Ishikawa (cell line): ENCODE results near the gene FGD5.

ENCODE experiments used
- CEBPB ChIP-seq: IDR thresholded peaks from 2 replicates; pipeline ENCODE4 v1.6.1; 2012
- CREB1 ChIP-seq: IDR thresholded peaks from 2 replicates; pipeline ENCODE4 v1.6.1; 2012; ENCODE audit warnings: low read depth
- EGR1 ChIP-seq: IDR thresholded peaks from 2 replicates; pipeline ENCODE4 v1.6.1; 2012
- EP300 ChIP-seq: IDR thresholded peaks from 2 replicates; pipeline ENCODE4 v1.6.1; 2012; ENCODE audit warnings: borderline replicate concordance
- FOXM1 ChIP-seq: IDR thresholded peaks from 2 replicates; pipeline ENCODE4 v1.6.1; 2012; ENCODE audit warnings: low read depth, borderline replicate concordance
- NFIC ChIP-seq: IDR thresholded peaks from 2 replicates; pipeline ENCODE4 v1.6.1; 2012
- RAD21 ChIP-seq: IDR thresholded peaks from 2 replicates; pipeline ENCODE4 v1.6.1; 2012; ENCODE audit warnings: low read depth
- TAF1 ChIP-seq: IDR thresholded peaks from 2 replicates; pipeline ENCODE4 v1.6.1; 2012; ENCODE audit warnings: low read depth, mild to moderate bottlenecking
- TEAD4 ChIP-seq: IDR thresholded peaks from 2 replicates; pipeline ENCODE4 v1.6.1; 2012
- ZBTB7A ChIP-seq: IDR thresholded peaks from 2 replicates; pipeline ENCODE4 v1.6.1; 2012; ENCODE audit warnings: low read depth
- TF ChIP-seq, protein P1 (sequence below): IDR thresholded peaks from 2 replicates; pipeline ENCODE4 v1.6.1; 2012; ENCODE audit warnings: low read depth, mild to moderate bottlenecking
- TF ChIP-seq, protein P2 (sequence below): IDR thresholded peaks from 2 replicates; pipeline ENCODE4 v1.6.1; 2012
- TF ChIP-seq, protein P3 (sequence below): IDR thresholded peaks from 2 replicates; pipeline ENCODE4 v1.6.1; 2012

DNA sequence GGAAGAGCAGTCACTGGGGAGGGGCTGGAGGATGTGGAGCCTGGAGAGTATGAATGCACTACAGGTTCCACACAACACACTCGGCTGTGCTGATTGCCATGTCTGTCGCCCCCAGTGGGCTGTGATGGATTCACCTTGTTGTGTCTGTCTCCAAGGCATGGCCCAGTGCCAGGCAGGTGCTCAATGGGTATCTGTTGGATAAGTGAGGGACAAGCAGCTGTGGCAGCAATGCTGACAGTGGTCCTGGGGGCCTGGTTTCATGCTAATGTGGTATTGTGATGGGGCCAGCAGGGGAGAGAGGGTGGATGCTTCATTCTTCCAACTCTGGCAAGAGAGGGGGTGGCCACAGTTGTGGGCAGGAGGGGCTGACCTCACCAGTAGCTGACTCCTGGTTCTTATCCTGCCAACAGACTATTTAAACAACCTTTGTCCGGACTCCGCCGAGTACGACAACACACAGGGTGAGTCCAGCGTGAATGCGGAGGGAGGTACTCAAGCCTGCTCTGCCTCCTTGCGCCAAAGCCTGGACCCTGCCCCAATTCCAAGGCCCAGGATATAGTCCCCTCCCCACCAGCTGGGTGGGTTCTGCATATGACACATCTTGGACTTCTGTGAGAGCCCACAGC is 81.3 kb downstream of the FGD5 start:
- TF ChIP-seq, protein P1, sequence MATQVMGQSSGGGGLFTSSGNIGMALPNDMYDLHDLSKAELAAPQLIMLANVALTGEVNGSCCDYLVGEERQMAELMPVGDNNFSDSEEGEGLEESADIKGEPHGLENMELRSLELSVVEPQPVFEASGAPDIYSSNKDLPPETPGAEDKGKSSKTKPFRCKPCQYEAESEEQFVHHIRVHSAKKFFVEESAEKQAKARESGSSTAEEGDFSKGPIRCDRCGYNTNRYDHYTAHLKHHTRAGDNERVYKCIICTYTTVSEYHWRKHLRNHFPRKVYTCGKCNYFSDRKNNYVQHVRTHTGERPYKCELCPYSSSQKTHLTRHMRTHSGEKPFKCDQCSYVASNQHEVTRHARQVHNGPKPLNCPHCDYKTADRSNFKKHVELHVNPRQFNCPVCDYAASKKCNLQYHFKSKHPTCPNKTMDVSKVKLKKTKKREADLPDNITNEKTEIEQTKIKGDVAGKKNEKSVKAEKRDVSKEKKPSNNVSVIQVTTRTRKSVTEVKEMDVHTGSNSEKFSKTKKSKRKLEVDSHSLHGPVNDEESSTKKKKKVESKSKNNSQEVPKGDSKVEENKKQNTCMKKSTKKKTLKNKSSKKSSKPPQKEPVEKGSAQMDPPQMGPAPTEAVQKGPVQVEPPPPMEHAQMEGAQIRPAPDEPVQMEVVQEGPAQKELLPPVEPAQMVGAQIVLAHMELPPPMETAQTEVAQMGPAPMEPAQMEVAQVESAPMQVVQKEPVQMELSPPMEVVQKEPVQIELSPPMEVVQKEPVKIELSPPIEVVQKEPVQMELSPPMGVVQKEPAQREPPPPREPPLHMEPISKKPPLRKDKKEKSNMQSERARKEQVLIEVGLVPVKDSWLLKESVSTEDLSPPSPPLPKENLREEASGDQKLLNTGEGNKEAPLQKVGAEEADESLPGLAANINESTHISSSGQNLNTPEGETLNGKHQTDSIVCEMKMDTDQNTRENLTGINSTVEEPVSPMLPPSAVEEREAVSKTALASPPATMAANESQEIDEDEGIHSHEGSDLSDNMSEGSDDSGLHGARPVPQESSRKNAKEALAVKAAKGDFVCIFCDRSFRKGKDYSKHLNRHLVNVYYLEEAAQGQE = no peak
- no peak for TF ChIP-seq NFIC
- TF ChIP-seq EGR1 = no peak
- no peak for TF ChIP-seq CREB1
- no peak for TF ChIP-seq EP300
- TF ChIP-seq TEAD4 = no peak
- TF ChIP-seq, protein P2, sequence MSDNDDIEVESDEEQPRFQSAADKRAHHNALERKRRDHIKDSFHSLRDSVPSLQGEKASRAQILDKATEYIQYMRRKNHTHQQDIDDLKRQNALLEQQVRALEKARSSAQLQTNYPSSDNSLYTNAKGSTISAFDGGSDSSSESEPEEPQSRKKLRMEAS = no peak
- TF ChIP-seq TAF1 = no peak
- TF ChIP-seq RAD21 = no peak
- TF ChIP-seq ZBTB7A = no peak
- TF ChIP-seq, protein P3, sequence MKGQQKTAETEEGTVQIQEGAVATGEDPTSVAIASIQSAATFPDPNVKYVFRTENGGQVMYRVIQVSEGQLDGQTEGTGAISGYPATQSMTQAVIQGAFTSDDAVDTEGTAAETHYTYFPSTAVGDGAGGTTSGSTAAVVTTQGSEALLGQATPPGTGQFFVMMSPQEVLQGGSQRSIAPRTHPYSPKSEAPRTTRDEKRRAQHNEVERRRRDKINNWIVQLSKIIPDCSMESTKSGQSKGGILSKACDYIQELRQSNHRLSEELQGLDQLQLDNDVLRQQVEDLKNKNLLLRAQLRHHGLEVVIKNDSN = no peak
- TF ChIP-seq FOXM1 = no peak
- TF ChIP-seq CEBPB = no peak
